HT1080 (cell line): Measurements from ENCODE around the gene ALG8. TPM values are rescaled to one million over a fixed set of nuclear protein-coding genes. Genes with fewer than 3 reads are reported as not detected.
"Not testable (repeated sequence)": the region's sequence is repeated elsewhere in the genome, so short reads cannot be mapped to it uniquely, and the experiment has no call there.

Experiments
- DNase-seq: peaks from one replicate; pipeline ENCODE4 v3.0.0-alpha.2; 2015; ENCODE audit warnings: low read depth
- polyA plus RNA-seq, 2 experiments: library from polyadenylated mRNA; depleted of rRNA; stranded (reverse); fragments of >200 nt; gene quantifications; 2 replicates each; pipeline ENCODE4 v1.2.3, GENCODE V29; 2015
- total RNA-seq: library from RNA; depleted of rRNA; stranded (reverse); fragments of >200 nt; shearing (Covaris generic); gene quantifications from 2 replicates; pipeline ENCODE4 v1.2.3, GENCODE V29; 2014; rRNA removed

The ALG8 gene
- 39.2 and 56.8 TPM in 2 replicates for total RNA-seq
- polyA plus RNA-seq (2015; cell fraction: cytosol; rRNA removed), result 57.1 and 58.2 TPM in 2 replicates
- polyA plus RNA-seq (2015; cell fraction: nucleus; rRNA removed), result 107 and 124 TPM in 2 replicates

DNA sequence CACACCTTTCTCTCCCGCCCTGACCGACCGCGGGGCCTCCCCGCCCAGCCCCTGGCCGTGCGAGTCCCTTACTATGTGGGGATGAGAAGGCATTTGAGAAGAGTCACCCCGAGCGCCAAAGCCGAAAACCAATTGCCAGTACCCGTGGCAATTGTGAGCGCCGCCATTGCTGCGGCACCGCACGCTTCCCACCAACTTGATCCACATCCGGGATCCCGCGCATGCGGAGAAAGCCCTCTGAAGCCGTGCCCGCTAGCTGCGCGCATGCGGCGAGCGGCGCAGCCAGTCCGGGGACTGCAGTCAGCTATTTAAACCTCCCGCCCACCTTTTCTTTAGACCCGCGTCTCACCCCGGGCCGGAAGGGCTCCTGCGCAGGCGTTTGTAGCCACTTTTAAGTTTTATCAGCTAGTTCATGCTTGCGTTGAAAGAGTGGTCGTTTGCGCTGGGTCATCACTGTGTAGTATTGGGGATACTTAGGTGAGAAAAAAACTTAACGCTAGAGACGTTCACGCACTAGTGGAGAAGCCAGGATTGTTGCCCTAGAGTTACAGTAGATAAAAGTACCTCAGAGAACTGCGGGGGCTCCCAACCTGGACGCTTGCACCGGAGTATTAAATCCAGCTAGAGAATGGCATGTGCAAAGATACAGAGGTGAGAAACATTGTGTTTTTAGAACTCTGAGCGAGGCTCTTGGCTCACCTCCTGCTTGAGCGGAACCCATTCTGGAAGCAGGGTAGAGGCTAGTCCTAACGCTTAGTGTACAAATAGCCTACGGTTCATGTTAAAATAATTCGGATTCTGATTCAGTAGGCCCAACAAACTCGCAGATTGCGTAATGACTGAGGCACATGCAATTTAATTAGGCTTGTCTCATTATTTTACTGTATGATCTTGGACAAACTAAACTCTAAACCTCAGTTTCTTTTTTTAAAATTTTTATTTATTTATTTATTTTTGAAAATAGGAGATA, at the start of gene ALG8:
TSS of gene ALG8 (minus strand) at position 205 of the 970 bp plus-strand sequence. CDS start at position 167, 38 bp downstream.
- peak; percentile 92 for DNase-seq

DNA sequence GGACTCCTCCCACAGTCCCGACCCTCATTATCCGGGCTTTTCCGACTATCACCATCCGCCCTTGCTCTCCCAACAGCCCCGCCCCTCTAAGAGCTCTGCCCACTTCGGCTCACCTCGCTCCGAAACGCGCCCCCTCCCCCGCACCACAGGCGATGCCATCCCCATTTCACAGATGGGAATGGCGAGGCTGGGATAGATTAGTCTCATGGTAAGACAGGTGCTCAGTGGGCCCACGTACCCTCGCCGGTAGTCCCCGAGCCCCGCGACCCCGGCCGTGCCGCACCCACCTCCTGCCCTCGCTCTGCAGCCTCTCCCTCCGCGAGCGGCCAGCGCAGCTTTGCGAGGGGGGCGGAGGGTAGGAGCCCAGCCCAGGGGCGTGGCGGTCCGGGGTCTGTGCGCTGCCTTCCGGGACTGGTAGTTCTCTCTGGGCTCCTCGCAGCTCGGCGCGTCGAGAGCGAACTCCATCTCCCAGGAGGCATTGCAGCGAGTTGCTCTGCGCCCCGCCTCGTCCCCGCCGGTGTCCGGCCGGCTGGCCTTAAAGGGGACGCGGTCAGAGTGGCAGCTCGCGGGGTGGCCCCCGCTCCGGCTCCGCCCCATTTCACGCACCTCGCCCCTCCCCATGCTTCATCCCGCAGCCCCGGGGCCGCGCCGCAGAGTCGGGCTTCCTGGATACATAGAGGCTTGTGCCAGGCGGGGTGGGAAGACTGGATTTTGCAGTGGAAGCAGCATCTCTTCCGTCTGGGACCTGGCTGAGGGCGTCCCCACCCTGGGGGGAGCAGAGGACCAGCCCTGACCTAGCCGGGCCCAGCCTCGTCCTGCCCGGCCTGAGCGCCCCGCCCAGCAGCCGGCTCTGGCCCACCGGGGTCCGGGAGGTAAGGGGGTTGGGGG, 49.1 kb upstream of the ALG8 start, which contains the start of the genes KCTD21 and USP35:
TSS of gene KCTD21 (minus strand) at position 341 of the 888 bp plus-strand sequence. CDS start 14,072 bp downstream, outside the sequence.
TSS of gene USP35 (plus strand) at position 634 of the 888 bp plus-strand sequence. CDS start 7,327 bp downstream, outside the sequence.
- peak; percentile 97 for DNase-seq

DNA sequence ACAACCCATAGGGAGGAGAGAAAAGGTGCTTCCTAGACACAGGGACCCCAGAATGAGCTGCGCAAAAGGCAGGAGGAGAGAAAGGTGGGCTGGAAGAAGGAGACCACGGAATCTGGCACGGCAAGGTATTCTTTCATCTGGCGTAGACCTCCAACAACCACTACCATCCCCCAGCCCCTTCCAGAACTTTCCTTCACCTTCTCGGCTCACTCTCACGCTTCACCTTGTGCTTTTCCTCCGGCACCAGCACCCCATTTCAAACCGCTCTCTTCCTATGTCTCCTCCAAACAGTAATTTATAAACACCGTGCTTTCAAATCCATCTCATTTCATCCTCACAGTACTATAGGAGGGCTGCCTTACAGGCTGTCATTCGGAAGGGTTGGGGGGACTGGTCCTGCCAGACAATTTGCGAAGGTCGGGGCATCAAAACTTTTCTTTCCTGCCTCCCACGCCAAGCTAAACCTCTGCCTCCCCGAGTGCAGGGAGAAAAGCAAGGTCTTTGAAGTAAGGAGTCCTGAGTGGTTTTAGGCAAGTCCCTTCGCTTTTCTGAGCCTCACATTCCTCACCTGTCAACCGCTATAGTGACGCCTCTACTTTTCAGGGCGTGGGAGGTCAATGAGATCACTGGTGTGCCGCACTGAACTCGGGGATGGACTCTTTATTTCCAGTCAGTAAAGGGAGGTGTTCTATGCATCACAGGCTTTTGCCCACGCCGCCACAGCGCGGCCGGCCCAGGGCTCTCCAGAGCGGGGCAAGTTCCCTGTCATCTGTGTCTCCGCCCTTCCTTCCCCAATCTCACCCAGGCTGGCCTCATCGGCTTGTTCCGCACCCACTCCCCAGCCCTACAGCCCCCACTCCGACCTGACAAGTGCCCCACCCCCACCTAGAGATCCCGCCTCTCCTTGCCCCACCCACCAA, 48.2 kb upstream of the ALG8 start:
- DNase-seq, result no peak

DNA sequence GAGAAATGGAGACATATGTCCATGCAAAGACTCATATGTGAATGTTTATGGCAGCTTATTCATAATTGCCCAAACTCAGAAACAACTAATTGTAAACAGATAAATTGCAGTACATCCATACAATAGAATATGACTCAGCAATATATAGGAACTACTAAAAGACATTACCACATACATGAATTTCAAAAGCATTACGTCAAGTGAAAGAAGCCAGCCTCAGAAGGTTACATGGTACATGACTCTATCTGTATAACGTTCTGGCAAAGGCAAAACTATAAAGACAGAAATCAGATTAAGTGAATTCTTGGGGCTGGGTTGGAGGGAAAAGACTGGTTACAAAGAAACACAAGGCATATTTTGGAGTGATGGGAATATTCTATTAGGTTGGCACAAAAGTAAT, 41.8 kb upstream of the ALG8 start:
- no peak for DNase-seq

DNA sequence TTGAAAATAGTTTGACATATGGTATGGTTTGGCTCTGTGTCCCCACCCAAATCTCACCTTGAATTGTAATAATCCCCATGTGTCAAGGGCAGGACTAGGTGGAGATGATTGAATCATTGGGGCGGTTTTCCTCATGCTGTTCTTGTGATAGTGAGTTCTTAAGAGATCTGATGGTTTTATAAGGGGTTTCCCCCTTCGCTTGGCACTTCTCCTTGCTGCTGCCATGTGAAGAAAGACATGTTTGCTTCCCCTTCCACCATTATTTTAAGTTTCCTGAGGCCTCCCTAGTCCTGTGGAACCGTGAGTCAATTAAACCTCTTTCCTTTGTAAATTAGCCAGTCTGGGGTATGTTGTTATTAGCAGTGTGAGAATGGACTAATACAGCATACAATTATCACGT, 41.3 kb upstream of the ALG8 start:
- DNase-seq, result no peak

DNA sequence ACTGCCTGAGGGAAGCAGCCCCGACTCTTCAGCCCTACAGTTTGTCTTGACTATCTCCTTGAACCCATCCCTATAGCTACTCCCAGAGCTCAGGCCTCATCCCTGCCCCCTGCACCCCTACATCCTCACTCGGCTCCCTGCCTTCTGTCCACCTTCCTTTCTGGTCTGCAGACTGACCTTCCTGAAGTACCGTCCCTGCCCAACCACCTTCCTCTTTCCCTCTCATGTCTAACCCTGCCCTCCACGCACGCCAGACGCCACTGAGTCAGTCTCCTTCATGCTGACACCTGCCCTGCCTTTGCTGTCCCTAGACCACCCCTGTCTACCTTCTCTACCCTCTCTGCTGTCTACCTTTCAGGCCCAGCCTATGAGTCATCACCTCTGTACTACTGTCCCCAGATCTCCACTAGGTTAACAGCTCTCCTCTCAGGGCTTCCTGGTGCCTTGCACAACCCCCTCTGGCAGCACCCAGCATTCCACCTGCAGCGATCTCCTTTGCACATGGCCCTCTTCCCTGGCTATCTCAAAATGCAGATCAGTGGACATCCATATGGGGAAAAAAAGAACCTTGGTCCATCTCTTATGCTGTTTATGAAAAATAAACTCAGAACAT, 40.1 kb upstream of the ALG8 start:
- DNase-seq, result no peak

DNA sequence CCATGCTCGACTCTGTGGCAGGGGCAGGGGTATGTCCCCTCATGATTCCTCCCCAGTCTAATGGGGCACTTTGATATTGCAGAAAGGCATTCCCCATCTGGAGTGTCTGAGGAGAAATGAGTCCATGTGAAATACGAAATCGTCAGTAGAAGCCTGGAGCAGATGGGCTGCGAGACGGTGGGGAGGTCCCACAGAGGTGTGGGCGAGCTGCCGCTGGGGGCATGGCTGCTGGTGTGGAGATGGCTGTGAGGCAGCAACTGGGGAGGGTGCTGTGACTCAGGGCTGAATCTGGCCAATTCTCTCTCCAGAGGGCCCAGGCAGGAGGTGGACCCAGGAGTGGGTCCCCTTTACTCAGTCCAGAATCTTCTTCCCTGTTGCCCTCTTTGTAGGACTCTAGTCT, 37.8 kb upstream of the ALG8 start:
- no peak for DNase-seq

DNA sequence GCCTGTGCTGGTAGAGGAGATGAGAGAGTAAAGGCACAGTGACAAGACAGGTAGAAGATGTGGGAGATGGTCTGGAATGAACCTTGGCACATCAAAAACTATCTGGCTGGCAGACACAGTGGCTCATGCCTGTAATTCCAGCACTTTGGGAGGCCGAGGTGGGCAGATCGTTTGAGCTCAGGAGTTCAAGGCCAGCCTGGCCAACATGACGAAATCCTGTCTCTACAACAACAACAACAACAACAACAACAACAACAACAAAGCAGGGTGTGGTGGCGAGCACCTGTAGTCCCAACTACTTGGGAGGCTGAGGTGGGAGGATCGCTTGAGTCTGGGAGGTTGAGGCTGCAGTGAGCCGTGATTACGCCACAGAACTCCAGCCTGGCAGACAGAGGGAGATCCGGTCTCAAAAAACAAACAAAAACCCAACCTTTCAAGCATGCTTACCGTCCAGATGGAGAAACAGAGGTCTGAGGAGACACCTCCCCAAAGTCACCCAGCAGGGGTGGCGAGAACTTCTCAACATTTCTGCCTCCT, 37.2 kb upstream of the ALG8 start:
- DNase-seq, result no peak

DNA sequence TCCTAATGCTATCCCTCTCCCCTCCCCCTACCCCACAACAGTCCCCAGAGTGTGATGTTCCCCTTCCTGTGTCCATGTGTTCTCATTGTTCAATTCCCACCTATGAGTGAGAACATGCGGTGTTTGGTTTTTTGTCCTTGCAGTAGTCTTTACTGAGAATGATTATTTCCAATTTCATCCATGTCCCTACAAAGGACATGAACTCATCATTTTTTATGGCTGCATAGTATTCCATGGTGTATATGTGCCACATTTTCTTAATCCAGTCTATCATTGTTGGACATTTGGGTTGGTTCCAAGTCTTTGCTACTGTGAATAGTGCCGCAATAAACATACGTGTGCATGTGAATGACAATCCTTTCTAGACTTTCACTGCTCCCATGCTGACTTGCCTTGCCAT, 36.4 kb upstream of the ALG8 start:
- DNase-seq, result not testable (repeated sequence)

DNA sequence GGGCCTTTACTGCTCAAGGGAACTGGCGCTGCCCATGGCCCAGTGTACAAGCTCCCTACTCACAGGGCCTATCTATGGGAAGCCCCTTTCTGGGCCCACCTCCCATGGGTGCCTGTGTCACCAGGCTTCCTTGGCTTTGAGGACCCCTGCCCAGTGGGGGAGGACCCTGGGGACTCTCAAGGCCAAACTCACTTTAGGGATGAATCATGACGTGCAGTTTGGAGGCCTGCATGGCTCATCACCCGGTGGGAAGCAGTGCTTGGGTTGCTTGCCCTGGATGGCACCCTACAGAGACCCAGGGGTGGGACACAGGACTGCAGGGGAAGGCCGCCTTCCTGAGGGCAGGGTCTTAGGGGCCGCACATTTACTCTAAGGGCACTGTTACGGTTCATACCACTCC, 32.5 kb upstream of the ALG8 start:
- DNase-seq, result no peak

DNA sequence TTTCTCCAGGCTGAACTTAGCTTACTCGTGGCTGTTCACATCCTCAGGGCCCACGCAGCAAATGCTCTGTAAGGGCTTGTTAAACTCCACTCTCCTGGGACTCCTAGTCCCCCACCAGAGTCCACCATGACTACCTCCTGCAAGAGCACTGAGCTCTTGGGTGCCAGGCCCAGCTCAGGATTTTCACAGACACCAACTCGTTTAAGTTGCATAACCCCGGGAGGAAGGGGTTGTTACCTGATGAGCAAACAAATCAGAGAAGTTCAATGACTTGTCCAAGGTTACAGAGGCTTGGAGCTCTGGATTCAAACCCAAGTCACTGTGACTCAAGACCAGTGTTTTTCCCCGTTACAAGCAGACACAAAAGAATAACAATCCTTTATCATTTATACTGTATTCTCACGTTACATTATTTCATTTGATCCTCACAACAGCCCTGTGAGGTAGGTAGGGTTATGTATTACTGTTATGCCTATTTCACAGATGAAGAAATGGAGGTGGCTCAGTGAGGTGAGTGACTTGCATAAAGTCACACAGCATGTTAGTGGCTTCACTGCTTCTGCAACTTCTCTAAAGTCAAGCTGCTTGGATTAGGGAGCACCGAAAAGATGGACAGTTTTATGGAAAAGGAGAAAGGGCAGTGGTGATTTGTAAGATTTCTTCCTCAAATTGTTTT, 31.6 kb upstream of the ALG8 start:
- DNase-seq, result no peak

DNA sequence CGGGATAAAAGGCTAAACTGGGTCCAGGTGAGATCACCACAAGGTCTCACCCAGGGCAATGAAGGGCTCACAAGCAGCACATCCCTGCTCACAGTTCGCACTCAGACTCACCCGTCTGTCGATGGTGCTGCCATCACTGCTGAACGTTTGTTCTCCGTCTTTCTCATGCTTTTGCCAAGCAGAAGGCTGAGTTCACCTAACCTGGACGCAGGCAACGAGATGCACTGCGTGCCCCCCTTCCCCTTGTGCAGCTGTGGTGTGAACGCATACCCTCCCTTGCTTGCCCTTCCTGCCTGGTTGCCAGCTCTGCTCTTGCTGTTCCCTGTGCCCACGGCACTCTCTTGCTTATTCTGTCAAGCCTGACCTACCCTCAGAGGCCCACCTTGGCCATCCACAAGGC, 31.0 kb upstream of the ALG8 start:
- no peak for DNase-seq

DNA sequence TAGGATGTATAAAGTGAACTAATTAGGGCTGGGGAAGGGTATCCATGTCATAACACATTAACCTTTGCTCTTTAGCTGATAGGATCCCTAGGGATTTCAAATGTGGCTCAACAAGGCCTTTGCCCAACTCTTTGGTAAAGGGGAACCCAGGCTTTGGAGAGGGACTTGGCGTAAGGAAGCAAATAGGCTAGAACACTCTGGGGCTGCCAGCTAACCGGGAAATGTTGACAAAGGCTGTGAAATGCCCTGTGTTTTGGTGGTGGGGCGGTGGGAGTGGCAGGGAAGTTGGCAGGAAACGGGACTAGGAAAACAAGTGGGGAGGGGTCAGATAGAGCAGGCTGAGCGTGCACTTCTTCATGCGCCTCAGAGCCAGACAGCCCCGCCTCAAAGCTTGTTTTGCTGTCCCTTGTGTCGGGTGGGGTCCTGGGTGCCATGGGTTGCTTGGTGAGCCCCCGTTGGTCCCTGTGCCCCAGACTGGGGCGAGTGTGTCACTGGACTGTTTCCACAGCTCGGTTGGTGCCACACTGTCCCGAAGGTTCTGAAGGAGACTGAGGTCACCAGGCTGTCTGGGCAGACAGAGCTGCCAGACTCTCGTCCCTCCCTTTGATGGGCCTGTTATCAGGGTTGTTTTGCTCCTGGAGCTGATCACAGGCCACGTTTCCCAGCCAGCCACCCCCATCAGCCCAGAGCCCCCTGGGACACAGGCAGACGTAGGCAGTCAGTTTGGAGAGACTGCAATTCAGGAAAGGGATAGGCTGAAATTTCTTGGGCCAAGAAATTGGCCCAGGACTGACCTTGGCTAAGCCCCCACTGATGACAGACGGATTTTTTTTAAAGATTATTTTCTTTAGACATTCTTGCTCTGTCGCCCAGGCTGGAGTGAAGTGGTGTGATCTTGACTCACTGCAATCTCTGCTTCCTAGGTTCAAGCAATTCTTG, 29.4 kb upstream of the ALG8 start:
- no peak for DNase-seq

DNA sequence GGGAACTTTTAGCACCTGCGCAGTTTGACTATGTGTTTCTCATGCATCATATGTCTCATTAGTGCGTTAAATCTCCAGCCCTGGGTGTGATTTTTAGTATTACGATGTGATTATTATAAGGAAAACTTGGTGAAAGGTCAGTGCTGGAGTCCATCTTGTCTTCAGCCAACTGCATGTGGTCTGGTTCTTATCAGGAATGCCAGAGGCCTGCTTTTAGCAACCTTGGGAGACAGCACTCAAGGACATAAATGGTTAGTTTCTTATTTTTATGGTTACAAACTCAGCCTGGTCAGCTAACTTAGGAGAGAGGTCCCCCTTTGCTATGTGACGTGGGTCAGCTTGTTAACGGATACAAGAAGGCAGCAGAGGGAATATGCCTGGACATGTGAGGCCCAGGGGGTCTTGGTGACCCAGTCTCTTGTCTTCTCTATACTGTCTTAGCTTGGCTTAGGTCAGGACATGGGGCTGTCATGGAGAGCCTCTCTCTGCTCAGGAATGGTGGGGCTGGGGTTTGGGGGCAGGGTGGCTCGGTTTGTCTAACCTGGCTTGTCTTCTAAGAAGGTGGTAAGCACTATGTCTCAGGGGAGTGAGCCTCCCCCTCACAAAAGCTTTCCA, 27.5 kb upstream of the ALG8 start:
- DNase-seq, result no peak

DNA sequence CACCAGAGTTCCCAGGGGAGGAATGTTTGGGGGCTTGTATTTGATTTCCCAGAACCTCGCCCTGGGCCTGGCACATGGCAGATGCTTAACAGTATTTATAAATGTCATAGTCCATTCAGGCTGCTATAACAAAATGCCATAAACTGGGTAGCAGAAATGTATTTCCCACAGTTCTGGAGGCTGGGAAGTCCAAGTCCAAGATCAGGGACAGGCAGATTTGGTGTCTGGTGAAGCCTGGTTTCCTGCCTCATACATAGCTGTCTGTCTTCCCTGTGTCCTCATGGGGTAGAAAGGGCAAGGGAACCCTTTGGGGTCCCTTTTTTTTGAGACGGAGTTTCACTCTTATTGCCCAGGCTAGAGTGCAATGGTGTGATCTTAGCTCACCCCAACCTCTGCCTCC, 25.0 kb upstream of the ALG8 start:
- DNase-seq, result no peak

DNA sequence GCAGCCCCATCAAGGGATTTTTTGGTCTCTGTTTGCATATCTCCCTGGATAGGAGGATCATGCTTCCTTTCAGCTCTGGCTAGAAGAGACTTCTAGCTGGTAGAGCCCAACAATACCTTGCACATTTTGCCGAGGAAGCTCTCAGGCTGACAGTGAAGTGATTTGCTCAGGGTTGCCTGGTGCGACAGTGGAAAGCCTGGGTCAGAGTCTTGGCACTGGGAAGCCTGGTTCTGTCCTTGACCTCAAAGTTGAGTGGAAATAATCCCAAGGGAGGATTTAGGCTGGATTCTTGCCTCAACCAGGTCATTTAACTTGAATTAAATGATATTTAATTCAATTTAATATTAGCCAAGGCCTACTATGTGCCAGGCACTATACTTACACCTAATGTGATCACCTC, 24.4 kb upstream of the ALG8 start:
- DNase-seq, result no peak

DNA sequence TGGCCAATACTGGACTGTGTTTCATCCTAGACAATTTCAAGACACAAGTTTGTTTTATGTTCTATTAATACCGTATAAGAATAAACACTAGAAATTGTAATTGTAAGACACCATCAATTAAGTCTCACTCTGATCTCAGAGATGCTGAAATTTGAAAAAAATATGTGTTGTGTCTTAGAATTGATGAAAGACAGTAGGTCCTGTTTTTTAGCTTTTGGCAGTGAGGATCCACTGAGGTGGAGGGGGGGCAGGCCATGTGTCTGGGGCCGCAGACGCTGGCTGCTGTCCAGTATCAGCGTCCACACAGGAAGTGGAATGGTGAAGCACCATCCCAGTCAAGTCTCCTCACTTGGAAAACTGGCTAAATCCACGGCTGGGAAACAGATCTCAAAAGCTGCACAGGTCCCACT, 22.5 kb upstream of the ALG8 start:
- DNase-seq, result peak; percentile 18

DNA sequence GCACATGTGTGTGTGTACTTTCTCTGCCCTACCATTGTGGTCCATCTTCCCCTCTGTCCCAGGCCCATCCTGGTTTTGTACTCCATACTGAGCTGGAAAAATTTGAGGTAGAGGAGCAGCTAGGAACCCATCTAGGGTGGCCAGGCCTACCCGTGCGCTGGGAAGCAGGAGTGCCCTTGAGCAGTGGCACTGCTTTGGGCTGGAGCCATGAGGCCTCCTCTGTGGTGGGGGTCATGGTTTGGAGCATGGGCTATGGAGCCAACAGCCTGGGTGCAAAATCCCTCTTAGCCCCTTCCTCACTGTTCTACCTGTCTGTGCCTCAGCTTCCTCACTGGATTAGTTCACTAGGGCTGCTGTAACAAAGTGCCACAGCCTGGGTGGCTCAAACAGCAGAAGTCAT, 21.9 kb upstream of the ALG8 start:
- no peak for DNase-seq
